Measurements from ENCODE around the gene MTMR12.

DNA sequence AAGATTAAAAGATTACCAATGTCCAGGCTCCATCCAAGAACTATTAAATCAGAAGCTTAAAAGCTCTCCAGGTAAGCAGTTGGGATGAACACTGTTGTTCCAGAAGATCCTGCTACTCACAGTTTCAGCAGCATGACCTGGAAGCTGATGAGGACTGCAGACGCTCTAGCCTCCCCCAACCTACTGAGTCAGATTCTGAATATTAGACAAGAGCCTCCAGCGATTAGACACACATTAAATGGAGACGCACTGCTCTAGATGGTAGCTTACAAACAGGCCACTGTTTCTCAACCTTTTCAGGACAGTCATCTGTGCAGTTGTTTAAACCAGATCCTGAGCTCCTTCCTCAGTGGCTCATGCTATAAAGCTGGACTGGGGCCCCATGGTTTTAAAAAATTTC, 54.3 kb downstream of the MTMR12 start:
- TF ChIP-seq, protein P1, sequence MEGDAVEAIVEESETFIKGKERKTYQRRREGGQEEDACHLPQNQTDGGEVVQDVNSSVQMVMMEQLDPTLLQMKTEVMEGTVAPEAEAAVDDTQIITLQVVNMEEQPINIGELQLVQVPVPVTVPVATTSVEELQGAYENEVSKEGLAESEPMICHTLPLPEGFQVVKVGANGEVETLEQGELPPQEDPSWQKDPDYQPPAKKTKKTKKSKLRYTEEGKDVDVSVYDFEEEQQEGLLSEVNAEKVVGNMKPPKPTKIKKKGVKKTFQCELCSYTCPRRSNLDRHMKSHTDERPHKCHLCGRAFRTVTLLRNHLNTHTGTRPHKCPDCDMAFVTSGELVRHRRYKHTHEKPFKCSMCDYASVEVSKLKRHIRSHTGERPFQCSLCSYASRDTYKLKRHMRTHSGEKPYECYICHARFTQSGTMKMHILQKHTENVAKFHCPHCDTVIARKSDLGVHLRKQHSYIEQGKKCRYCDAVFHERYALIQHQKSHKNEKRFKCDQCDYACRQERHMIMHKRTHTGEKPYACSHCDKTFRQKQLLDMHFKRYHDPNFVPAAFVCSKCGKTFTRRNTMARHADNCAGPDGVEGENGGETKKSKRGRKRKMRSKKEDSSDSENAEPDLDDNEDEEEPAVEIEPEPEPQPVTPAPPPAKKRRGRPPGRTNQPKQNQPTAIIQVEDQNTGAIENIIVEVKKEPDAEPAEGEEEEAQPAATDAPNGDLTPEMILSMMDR (optimal IDR thresholded peaks at IDR 0.05 in 1 of 3, IDR thresholded peaks at IDR 0.05 in 1 of 3, conservative IDR thresholded peaks at IDR 0.05 in 1 of 3; ENCODE audit: extremely low read depth in 1 of 3, insufficient read depth in 2 of 3, low read length in 3 of 3) = no peak
- TF ChIP-seq EZH2 (IDR thresholded peaks at IDR 0.05; ENCODE audit: low read length) = no peak
